ENCODE results near the gene VSTM2B. TPM values are rescaled to one million over a fixed set of nuclear protein-coding genes. Genes with fewer than 3 reads are reported as not detected.

The VSTM2B gene
- total RNA-seq, 1 donor: not detected

DNA sequence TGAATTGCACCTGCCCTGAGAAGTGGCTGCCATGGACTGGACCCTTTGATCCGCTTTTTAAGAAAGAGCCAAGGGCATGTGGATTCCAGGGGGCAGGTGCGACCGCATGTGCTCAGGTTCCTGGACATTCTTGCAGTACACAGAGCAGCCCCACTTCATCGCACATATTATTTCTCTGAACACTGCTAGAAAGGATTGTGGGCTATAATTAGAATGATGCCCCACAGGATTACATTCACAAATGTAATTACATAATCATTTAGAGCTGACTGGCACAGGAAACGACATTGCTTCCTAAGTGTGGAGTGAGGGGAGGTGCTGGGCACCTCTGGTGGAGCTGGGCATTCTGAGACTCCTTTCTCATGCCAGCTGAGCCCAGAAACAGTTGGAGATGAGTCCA is 37.5 kb upstream of the VSTM2B start:
- no peak overlapping the region for H3K4me3 ChIP-seq (ENCODE audit: low read depth, low read length)
- no peak for DNase-seq (ENCODE audit: low read depth)
- TF ChIP-seq, protein P1, sequence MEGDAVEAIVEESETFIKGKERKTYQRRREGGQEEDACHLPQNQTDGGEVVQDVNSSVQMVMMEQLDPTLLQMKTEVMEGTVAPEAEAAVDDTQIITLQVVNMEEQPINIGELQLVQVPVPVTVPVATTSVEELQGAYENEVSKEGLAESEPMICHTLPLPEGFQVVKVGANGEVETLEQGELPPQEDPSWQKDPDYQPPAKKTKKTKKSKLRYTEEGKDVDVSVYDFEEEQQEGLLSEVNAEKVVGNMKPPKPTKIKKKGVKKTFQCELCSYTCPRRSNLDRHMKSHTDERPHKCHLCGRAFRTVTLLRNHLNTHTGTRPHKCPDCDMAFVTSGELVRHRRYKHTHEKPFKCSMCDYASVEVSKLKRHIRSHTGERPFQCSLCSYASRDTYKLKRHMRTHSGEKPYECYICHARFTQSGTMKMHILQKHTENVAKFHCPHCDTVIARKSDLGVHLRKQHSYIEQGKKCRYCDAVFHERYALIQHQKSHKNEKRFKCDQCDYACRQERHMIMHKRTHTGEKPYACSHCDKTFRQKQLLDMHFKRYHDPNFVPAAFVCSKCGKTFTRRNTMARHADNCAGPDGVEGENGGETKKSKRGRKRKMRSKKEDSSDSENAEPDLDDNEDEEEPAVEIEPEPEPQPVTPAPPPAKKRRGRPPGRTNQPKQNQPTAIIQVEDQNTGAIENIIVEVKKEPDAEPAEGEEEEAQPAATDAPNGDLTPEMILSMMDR (IDR thresholded peaks at IDR 0.05; ENCODE audit: insufficient read depth, low read depth, low read length): no peak

- DNase-seq (ENCODE audit: low read depth): no peak
- H3K4me3 ChIP-seq (ENCODE audit: low read depth, low read length): no peak overlapping the region
- TF ChIP-seq, protein P1 (IDR thresholded peaks at IDR 0.05; ENCODE audit: insufficient read depth, low read depth, low read length): no peak
Measured at GRCh38 chr19:29489172-29489951, 36.4 kb upstream of the VSTM2B start.

DNA sequence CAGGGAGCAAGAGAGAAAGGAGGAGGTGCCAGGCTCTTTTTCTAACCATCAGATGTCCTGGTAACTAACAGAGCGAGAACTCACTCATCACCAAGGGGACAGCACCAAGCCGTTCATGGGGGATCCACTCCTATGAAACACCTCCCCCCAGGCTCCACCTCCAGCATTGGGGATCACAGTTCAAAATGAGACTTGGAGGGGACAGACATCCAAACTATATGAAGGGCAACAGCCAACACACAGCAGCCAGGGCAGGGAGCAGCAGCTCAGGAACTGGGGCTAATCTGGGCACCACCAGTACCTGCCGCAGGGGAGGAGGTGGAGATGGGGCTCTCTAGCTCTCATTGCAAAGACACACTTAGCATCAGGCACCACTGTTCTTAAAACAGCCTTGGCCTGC is 34.3 kb upstream of the VSTM2B start:
- TF ChIP-seq, protein P1 (IDR thresholded peaks at IDR 0.05; ENCODE audit: insufficient read depth, low read depth, low read length): no peak
- no peak for DNase-seq (ENCODE audit: low read depth)
- H3K4me3 ChIP-seq (ENCODE audit: low read depth, low read length): no peak overlapping the region

GRCh38 chr19:29491995-29492577 is 33.7 kb upstream of the VSTM2B start:
- TF ChIP-seq, protein P1 (IDR thresholded peaks at IDR 0.05; ENCODE audit: insufficient read depth, low read depth, low read length): no peak
- no peak overlapping the region for H3K4me3 ChIP-seq (ENCODE audit: low read depth, low read length)
- DNase-seq (ENCODE audit: low read depth): no peak

GRCh38 chr19:29492769-29493168 is 33.0 kb upstream of the VSTM2B start:
- TF ChIP-seq, protein P1 (IDR thresholded peaks at IDR 0.05; ENCODE audit: insufficient read depth, low read depth, low read length): no peak
- no peak overlapping the region for H3K4me3 ChIP-seq (ENCODE audit: low read depth, low read length)
- no peak for DNase-seq (ENCODE audit: low read depth)

- H3K4me3 ChIP-seq (ENCODE audit: low read depth, low read length): no peak overlapping the region
- no peak for DNase-seq (ENCODE audit: low read depth)
- TF ChIP-seq, protein P1 (IDR thresholded peaks at IDR 0.05; ENCODE audit: insufficient read depth, low read depth, low read length): no peak
Measured at GRCh38 chr19:29495091-29495490, 30.7 kb upstream of the VSTM2B start.
